NCI-H2081 treated with DMSO at 0.1 percent for 48 hours (cell line): ENCODE measurements around the gene PTPN1.
"Not testable (repeated sequence)": the region's sequence is repeated elsewhere in the genome, so short reads cannot be mapped to it uniquely, and the experiment has no call there.

Experiments used
- DNase-seq: peaks from one replicate; lab custom pipeline; 2025; lab: John Stamatoyannopoulos, UW

The PTPN1 gene

GRCh38 chr20:50532221-50532620, 22.0 kb downstream of the PTPN1 start:
- no peak for DNase-seq

GRCh38 chr20:50533061-50533460, 22.9 kb downstream of the PTPN1 start:
- DNase-seq = no peak

- no peak for DNase-seq
These were observed 23.3 kb downstream of the PTPN1 start for GRCh38 chr20:50533464-50533863.

- no peak for DNase-seq
These were observed 24.4 kb downstream of the PTPN1 start for GRCh38 chr20:50534567-50534966.

- DNase-seq = no peak
These were observed 25.0 kb downstream of the PTPN1 start for GRCh38 chr20:50535162-50535561.

GRCh38 chr20:50536333-50536732, 26.1 kb downstream of the PTPN1 start:
- DNase-seq = no peak

GRCh38 chr20:50537546-50538201, 27.5 kb downstream of the PTPN1 start:
- DNase-seq = no peak

- DNase-seq = no peak
These were observed 28.1 kb downstream of the PTPN1 start for GRCh38 chr20:50538276-50538675.

GRCh38 chr20:50539798-50540197, 29.6 kb downstream of the PTPN1 start:
- not testable (repeated sequence) for DNase-seq

GRCh38 chr20:50540620-50541605, 30.7 kb downstream of the PTPN1 start:
- no peak for DNase-seq

- DNase-seq = no peak
These were observed 31.4 kb downstream of the PTPN1 start for GRCh38 chr20:50541606-50542041.

- DNase-seq = no peak
These were observed 33.1 kb downstream of the PTPN1 start for GRCh38 chr20:50543326-50543725.

- no peak for DNase-seq
These were observed 34.9 kb downstream of the PTPN1 start for GRCh38 chr20:50545126-50545525.

- DNase-seq = no peak
These were observed 36.6 kb downstream of the PTPN1 start for GRCh38 chr20:50546729-50547314.

GRCh38 chr20:50547964-50548363, 37.8 kb downstream of the PTPN1 start:
- DNase-seq = no peak

- no peak for DNase-seq
These were observed 38.2 kb downstream of the PTPN1 start for GRCh38 chr20:50548396-50548795.

GRCh38 chr20:50550531-50550930, 40.3 kb downstream of the PTPN1 start:
- no peak for DNase-seq

- no peak for DNase-seq
These were observed 41.1 kb downstream of the PTPN1 start for GRCh38 chr20:50551288-50551687.

GRCh38 chr20:50552979-50553378, 42.8 kb downstream of the PTPN1 start:
- no peak for DNase-seq

GRCh38 chr20:50554694-50555579, 44.8 kb downstream of the PTPN1 start:
- DNase-seq = no peak

- DNase-seq = no peak
These were observed 45.5 kb downstream of the PTPN1 start for GRCh38 chr20:50555662-50556061.
